HEK293T (cell line): ENCODE data around the gene TXK.

Experiments
- ARNT ChIP-seq: fragments of 450-650 bp; IDR thresholded peaks from 2 replicates; pipeline ENCODE4 v1.6.1; 2017; ENCODE audit warnings: mild to moderate bottlenecking
- BHLHE40 ChIP-seq: fragments of 450-650 bp; IDR thresholded peaks from 2 replicates; pipeline ENCODE4 v1.6.1; 2016; ENCODE audit warnings: mild to moderate bottlenecking, moderate library complexity, borderline replicate concordance
- FOXA1 ChIP-seq: fragments of 450-650 bp; IDR thresholded peaks from 2 replicates; pipeline ENCODE4 v1.6.1; 2016; ENCODE audit warnings: mild to moderate bottlenecking
- FOXK2 ChIP-seq: fragments of 450-650 bp; IDR thresholded peaks from 2 replicates; pipeline ENCODE4 v1.6.1; 2016; ENCODE audit warnings: mild to moderate bottlenecking
- FOXM1 ChIP-seq: fragments of 450-650 bp; IDR thresholded peaks from 2 replicates; pipeline ENCODE4 v1.6.1; 2017; ENCODE audit warnings: mild to moderate bottlenecking, borderline replicate concordance
- HDGF ChIP-seq: fragments of 450-650 bp; IDR thresholded peaks from 2 replicates; pipeline ENCODE4 v1.6.1; 2017; ENCODE audit warnings: antibody characterized with exemption, borderline replicate concordance
- L3MBTL2 ChIP-seq: fragments of 450-650 bp; conservative IDR thresholded peaks from 2 replicates; pipeline ENCODE4 v1.6.1; 2016; ENCODE audit warnings: mild to moderate bottlenecking
- LEF1 ChIP-seq: fragments of 450-650 bp; IDR thresholded peaks from 2 replicates; pipeline ENCODE4 v1.6.1; 2017; ENCODE audit warnings: mild to moderate bottlenecking, borderline replicate concordance
- NFRKB ChIP-seq: fragments of 450-650 bp; IDR thresholded peaks from 2 replicates; pipeline ENCODE4 v1.6.1; 2016; ENCODE audit warnings: mild to moderate bottlenecking, moderate library complexity
- SP1 ChIP-seq: fragments of 450-650 bp; IDR thresholded peaks from 2 replicates; pipeline ENCODE4 v1.6.1; 2017
- TARDBP ChIP-seq: fragments of 450-650 bp; IDR thresholded peaks from 2 replicates; pipeline ENCODE4 v1.6.1; 2016
- ZNF384 ChIP-seq: fragments of 450-650 bp; IDR thresholded peaks from 2 replicates; pipeline ENCODE4 v1.6.1; 2016

DNA sequence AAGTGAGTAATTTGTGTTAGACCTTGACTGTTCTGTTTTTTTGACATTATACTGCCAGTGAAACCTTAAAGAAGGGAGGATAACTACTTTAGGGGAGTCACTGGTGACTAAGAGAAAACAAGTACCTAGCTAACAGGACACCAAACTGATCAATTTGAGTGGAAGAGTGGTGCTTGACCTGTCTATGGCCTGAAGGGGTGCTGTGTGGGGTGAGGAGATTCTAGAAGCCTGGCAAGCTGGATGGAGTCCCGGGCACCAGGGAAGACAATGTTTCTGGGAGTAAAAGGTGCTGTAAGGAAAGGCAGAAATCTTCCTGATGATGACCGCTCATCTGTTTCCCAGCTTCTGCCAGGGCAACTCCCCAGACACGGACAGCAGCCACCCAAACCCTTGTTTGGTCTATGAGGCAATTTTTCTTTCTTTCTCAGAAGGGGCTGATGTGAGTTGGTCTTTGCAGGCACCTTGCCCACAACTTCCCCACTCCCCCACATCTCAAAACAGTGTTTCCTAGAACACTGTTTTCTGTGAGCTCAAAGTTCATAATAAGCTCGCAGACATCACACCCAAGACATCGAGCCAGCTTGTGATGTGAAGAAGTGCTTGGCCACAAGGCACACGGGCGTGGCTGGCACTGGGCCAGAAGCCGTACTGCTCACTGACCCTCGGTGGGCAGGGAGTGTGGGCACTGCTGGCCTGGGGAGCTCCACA lies 4.6 kb downstream of the TXK start:
- TF ChIP-seq ZNF384: no peak
- no peak for TF ChIP-seq FOXK2
- no peak for TF ChIP-seq BHLHE40
- TF ChIP-seq FOXM1: no peak
- TF ChIP-seq LEF1: no peak
- TF ChIP-seq FOXA1: no peak
- TF ChIP-seq SP1: no peak
- TF ChIP-seq ARNT: no peak
- TF ChIP-seq L3MBTL2: no peak
- TF ChIP-seq TARDBP: no peak
- no peak for TF ChIP-seq HDGF
- no peak for TF ChIP-seq NFRKB
